HCT116 (cell line): Measurements from ENCODE around the gene TOP3B. TPM values are rescaled to one million over a fixed set of nuclear protein-coding genes. Genes with fewer than 3 reads are reported as not detected.

Experiments used
- ATAC-seq: fragments of 200-7000 bp; cut with Tn5 transposase; 2 replicates; pipeline ENCODE4 v1.9.1; 2020; ENCODE audit warnings: mild to moderate bottlenecking, moderate library complexity
- BruUV-seq: library from RNA; stranded (reverse); fragments of 400-500 nt; replicated peaks from 2 replicates; lab custom pipeline; 2021; lab: Mats Ljungman, UMichigan
- CTCF ChIA-PET: fragments of 300-600 bp; sonication (Branson Sonifier 250); formaldehyde crosslinking; loops from one replicate; lab custom pipeline; 2021; ENCODE audit warnings: antibody characterized with exemption; lab: Charles Lee
- POLR2A ChIA-PET: fragments of 300-600, 350-600 bp; sonication (Branson Sonifier 250); formaldehyde crosslinking; loops from one replicate; lab custom pipeline; 2021; ENCODE audit warnings: antibody characterized with exemption; lab: Charles Lee
- RAD21 ChIA-PET, 2 experiments: fragments of 300-600 bp; sonication (Branson Sonifier 250); formaldehyde crosslinking; loops; one replicate each; lab custom pipeline; 2023; ENCODE audit warnings: low total read pairs in 2 of 2; ENCODE audit not compliant: uncharacterized antibody in 2 of 2, unreplicated experiment in 2 of 2, low non-redundant PET in 1 of 2; lab: Charles Lee
- DNase-seq: peaks from one replicate; pipeline ENCODE4 v3.0.0-alpha.2; 2010; ENCODE audit warnings: low read depth, low spot score
- H2AFZ ChIP-seq: fragments of 200-600 bp; shearing (Covaris generic), sonication (generic); 2 replicates; pipeline ENCODE4 v1.6.1; 2017; ENCODE audit warnings: low read depth, mixed run types, mixed read lengths, antibody characterized with exemption, low read length; ENCODE audit not compliant: poor library complexity, severe bottlenecking
- H3K27ac ChIP-seq: 2 replicates; pipeline ENCODE4 v1.5.1; 2012; ENCODE audit warnings: low read depth, low read length
- H3K27me3 ChIP-seq: fragments of 200-600 bp; sonication (generic); 2 replicates; pipeline ENCODE4 v1.6.1; 2016; ENCODE audit warnings: mixed run types, low read length, mixed read lengths; ENCODE audit not compliant: insufficient read depth
- H3K36me3 ChIP-seq, 2 experiments: fragments of 200-500 bp in 1 of 2; fragments of 200-600 bp in 1 of 2; sonication (Bioruptor generic) in 1 of 2; sonication (generic) in 1 of 2; 2 replicates each; pipeline versions ENCODE4 v1.5.1 to v1.6.1; 2014 to 2016; ENCODE audit warnings: low read length in 2 of 2, inconsistent platforms in 1 of 2, mixed read lengths in 1 of 2, mixed run types in 1 of 2; ENCODE audit not compliant: insufficient read depth in 2 of 2, control insufficient read depth in 1 of 2
- H3K4me1 ChIP-seq, 2 experiments: fragments of 200-600 bp in 1 of 2; sonication (generic) in 1 of 2; 2 replicates each; pipeline versions ENCODE4 v1.5.1 to v1.6.1; 2012 to 2017; ENCODE audit warnings: low read length in 2 of 2, inconsistent platforms in 1 of 2, mild to moderate bottlenecking in 1 of 2, mixed read lengths in 1 of 2, mixed run types in 1 of 2, moderate library complexity in 1 of 2; ENCODE audit not compliant: insufficient read depth in 2 of 2, control insufficient read depth in 1 of 2
- H3K4me2 ChIP-seq: fragments of 200-600 bp; sonication (generic); 2 replicates; pipeline ENCODE4 v1.6.1; 2017; ENCODE audit warnings: mixed run types, low read length, mixed read lengths
- H3K4me3 ChIP-seq, 2 experiments: fragments of 200-600 bp in 1 of 2; sonication (generic) in 1 of 2; replicated peaks in 1 of 2; 2 replicates each; pipeline ENCODE4 v1.5.1; 2011 to 2016; ENCODE audit warnings: low read length in 2 of 2, control low read depth in 1 of 2, low read depth in 1 of 2, mild to moderate bottlenecking in 1 of 2, mixed read lengths in 1 of 2, mixed run types in 1 of 2
- H3K79me2 ChIP-seq: fragments of 200-600 bp; sonication (generic); 2 replicates; pipeline ENCODE4 v1.6.1; 2017; ENCODE audit warnings: mild to moderate bottlenecking, mixed run types, low read length, moderate library complexity, mixed read lengths; ENCODE audit not compliant: insufficient read depth
- H3K9ac ChIP-seq: fragments of 200-600 bp; sonication (generic); 2 replicates; pipeline ENCODE4 v1.6.1; 2016; ENCODE audit warnings: low read length, mixed read lengths
- H3K9me2 ChIP-seq: fragments of 200-600 bp; sonication (generic), shearing (Covaris generic); 2 replicates; pipeline ENCODE4 v1.6.1; 2017; ENCODE audit warnings: mixed run types, mild to moderate bottlenecking, moderate library complexity; ENCODE audit not compliant: insufficient read depth
- H3K9me3 ChIP-seq, 2 experiments: fragments of 200-500 bp in 1 of 2; fragments of 200-600 bp in 1 of 2; sonication (Bioruptor generic) in 1 of 2; sonication (generic) in 1 of 2; 2 replicates each; pipeline ENCODE4 v1.6.1; 2014 to 2017; ENCODE audit warnings: low read length in 2 of 2, mixed read lengths in 2 of 2, inconsistent platforms in 1 of 2, low read depth in 1 of 2, mild to moderate bottlenecking in 1 of 2, mixed run types in 1 of 2, moderate library complexity in 1 of 2; ENCODE audit not compliant: control insufficient read depth in 1 of 2, insufficient read depth in 1 of 2
- H4K20me1 ChIP-seq: fragments of 200-600 bp; sonication (generic), shearing (Covaris generic); 2 replicates; pipeline ENCODE4 v1.6.1; 2017; ENCODE audit warnings: mixed run types, mild to moderate bottlenecking, moderate library complexity; ENCODE audit not compliant: insufficient read depth
- ATF3 ChIP-seq: IDR thresholded peaks from 2 replicates; pipeline ENCODE4 v1.6.1; 2012
- CBX3 ChIP-seq: IDR thresholded peaks from 2 replicates; pipeline ENCODE4 v1.6.1; 2012; ENCODE audit warnings: low read depth
- CEBPB ChIP-seq: IDR thresholded peaks from 2 replicates; pipeline ENCODE4 v1.6.1; 2012; ENCODE audit warnings: low read depth
- CTCF ChIP-seq, 3 experiments: fragments of 200-600 bp in 1 of 3; sonication (generic) in 1 of 3; IDR thresholded peaks in 2 of 3; conservative IDR thresholded peaks in 1 of 3; 2 replicates each; pipeline ENCODE4 v1.5.1; 2012 to 2017; ENCODE audit warnings: low read depth in 2 of 3, low read length in 2 of 3, antibody characterized with exemption in 1 of 3, borderline replicate concordance in 1 of 3, control low read depth in 1 of 3, mild to moderate bottlenecking in 1 of 3, mixed read lengths in 1 of 3, mixed run types in 1 of 3, moderate library complexity in 1 of 3; ENCODE audit not compliant: insufficient read depth in 1 of 3
- EGR1 ChIP-seq: IDR thresholded peaks from 2 replicates; pipeline ENCODE4 v1.6.1; 2012; ENCODE audit warnings: low read depth
- ELF1 ChIP-seq: IDR thresholded peaks from 2 replicates; pipeline ENCODE4 v1.6.1; 2012; ENCODE audit warnings: low read depth, borderline replicate concordance
- EZH2phosphoT487 ChIP-seq: fragments of 200-600 bp; IDR thresholded peaks from 2 replicates; pipeline ENCODE4 v1.6.1; 2018; ENCODE audit warnings: antibody characterized with exemption, borderline replicate concordance
- FOSL1 ChIP-seq: IDR thresholded peaks from 2 replicates; pipeline ENCODE4 v1.6.1; 2012; ENCODE audit warnings: low read depth
- JUND ChIP-seq: IDR thresholded peaks from 2 replicates; pipeline ENCODE4 v1.6.1; 2012
- POLR2A ChIP-seq: IDR thresholded peaks from 2 replicates; pipeline ENCODE4 v1.7.0; 2011; ENCODE audit warnings: borderline replicate concordance; ENCODE audit not compliant: insufficient read depth, insufficient read length; ENCODE audit errors: extremely low read depth
- POLR2AphosphoS5 ChIP-seq: IDR thresholded peaks from 2 replicates; pipeline ENCODE4 v1.6.1; 2011; ENCODE audit warnings: mild to moderate bottlenecking, low read depth, low read length, moderate library complexity
- SIN3A ChIP-seq: IDR thresholded peaks from 2 replicates; pipeline ENCODE4 v1.6.1; 2012; ENCODE audit warnings: low read depth
- SP1 ChIP-seq: IDR thresholded peaks from 2 replicates; pipeline ENCODE4 v1.6.1; 2012; ENCODE audit warnings: low read depth
- SRF ChIP-seq: IDR thresholded peaks from 2 replicates; pipeline ENCODE4 v1.6.1; 2012; ENCODE audit warnings: low read depth
- YY1 ChIP-seq: IDR thresholded peaks from 2 replicates; pipeline ENCODE4 v1.6.1; 2011; ENCODE audit warnings: low read length, low read depth, moderate library complexity, mild to moderate bottlenecking; ENCODE audit not compliant: insufficient replicate concordance; ENCODE audit errors: extremely low read depth
- ZBTB33 ChIP-seq: IDR thresholded peaks from 2 replicates; pipeline ENCODE4 v1.6.1; 2011; ENCODE audit warnings: mild to moderate bottlenecking, low read length, moderate library complexity; ENCODE audit not compliant: insufficient replicate concordance; ENCODE audit errors: extremely low read depth
- ZFX ChIP-seq: fragments of 450-650 bp; IDR thresholded peaks from 2 replicates; pipeline ENCODE4 v1.6.1; 2017
- ZNF274 ChIP-seq: fragments of 200-500 bp; sonication (Bioruptor generic); IDR thresholded peaks from 2 replicates; pipeline ENCODE4 v1.6.1; 2014; ENCODE audit warnings: mild to moderate bottlenecking, low read depth, low read length, inconsistent platforms
- intact Hi-C: fragments of 100-400 bp; cut with micrococcal nuclease; formaldehyde crosslinking; loops from 2 replicates; pipeline ENCODE4 v1.10.0; 2022
- total RNA-seq: library from RNA; stranded (reverse); gene quantifications from one replicate; pipeline ENCODE4 v1.2.1, GENCODE V29; 2021; ENCODE audit not compliant: unreplicated experiment

Gene TOP3B
- total RNA-seq, 1 experiment from 2014 or later, result 50.1 TPM

- POLR2A ChIA-PET, result no interaction called here
- no peak for DNase-seq
- BruUV-seq, result no TSS peak
- Histone ChIP-seq H3K27ac (no peak overlapping the region), H3K4me3 (no peak overlapping the region), H3K4me1 (peaks cover 16 to 37% of the 10 kb centered on the region in 2 experiments), H3K9me2 (no peaks in the 10 kb centered on the region), H4K20me1 (no peaks in the 10 kb centered on the region), H3K9me3 (no peaks in the 10 kb centered on the region), H3K79me2 (peaks cover 11% of the 10 kb centered on the region; the same call in 1 of the 2 replicates), H3K27me3 (no peaks in the 10 kb centered on the region), H3K9ac (no peak overlapping the region), H3K36me3 (peaks cover 6 to 18% of the 10 kb centered on the region in 2 experiments; a peak in 3 of 4 replicates), H3K4me2 (no peak overlapping the region), H2AFZ (no peak overlapping the region)
- no peak for ATAC-seq
- RAD21 ChIA-PET, result no interaction called here
- TF ChIP-seq ATF3 (no peak), ZFX (no peak), POLR2A (no peak), ELF1 (no peak), CTCF (IDR thresholded peaks at IDR 0.05 in 2 of 3, conservative IDR thresholded peaks at IDR 0.05 in 1 of 3; ENCODE audit: borderline replicate concordance in 1 of 3, insufficient read depth in 1 of 3, low read depth in 2 of 3, low read length in 2 of 3) (no peak), JUND (no peak), YY1 (no peak), SRF (no peak), CBX3 (no peak), CEBPB (no peak), FOSL1 (no peak), EGR1 (no peak), POLR2AphosphoS5 (no peak), SIN3A (no peak), SP1 (no peak), ZBTB33 (no peak), ZNF274 (no peak), EZH2phosphoT487 (no peak)
- intact Hi-C loops, result no loop called here
- CTCF ChIA-PET, result no interaction called here
Observed at GRCh38 chr22:21945453-21946261, 36.9 kb downstream of the TOP3B start.
